Mesenchymal stem cell (in vitro differentiated cells and primary cell): ENCODE data around the gene LRRC43.

Experiments
- DNase-seq: peaks from one replicate; pipeline ENCODE4 v3.0.0-alpha.2; 2013
- H2AFZ ChIP-seq: one replicate; pipeline ENCODE4 v1.6.1; 2013; ENCODE audit warnings: low read depth, mild to moderate bottlenecking, control low read depth, inconsistent platforms, low read length, moderate library complexity
- H2AK5ac ChIP-seq: 2 replicates; pipeline ENCODE4 v1.6.1; 2013; ENCODE audit warnings: low read length, moderate library complexity, mild to moderate bottlenecking, inconsistent platforms; ENCODE audit not compliant: severe bottlenecking
- H2BK120ac ChIP-seq: one replicate; pipeline ENCODE4 v1.6.1; 2013; ENCODE audit warnings: low read depth, mild to moderate bottlenecking, inconsistent platforms, low read length, moderate library complexity
- H2BK12ac ChIP-seq, 2 experiments: one replicate each; pipeline ENCODE4 v1.6.1; 2013; ENCODE audit warnings: inconsistent platforms in 2 of 2, low read length in 2 of 2, mild to moderate bottlenecking in 2 of 2, moderate library complexity in 2 of 2, control low read depth in 1 of 2
- H2BK15ac ChIP-seq: one replicate; pipeline ENCODE4 v1.6.1; 2013; ENCODE audit warnings: mild to moderate bottlenecking, low read depth, inconsistent platforms; ENCODE audit not compliant: poor library complexity, severe bottlenecking
- H2BK5ac ChIP-seq: 2 replicates; pipeline ENCODE4 v1.6.1; 2013; ENCODE audit warnings: low read depth, mild to moderate bottlenecking, low read length, control low read depth, inconsistent platforms; ENCODE audit not compliant: poor library complexity, severe bottlenecking
- H3K14ac ChIP-seq, 2 experiments: one replicate each; pipeline ENCODE4 v1.6.1; 2013; ENCODE audit warnings: inconsistent platforms in 2 of 2, low read length in 2 of 2, control low read depth in 1 of 2, mild to moderate bottlenecking in 1 of 2, moderate library complexity in 1 of 2
- H3K18ac ChIP-seq, 2 experiments: one replicate each; pipeline ENCODE4 v1.6.1; 2013; ENCODE audit warnings: inconsistent platforms in 2 of 2, low read length in 2 of 2, control low read depth in 1 of 2, low read depth in 1 of 2, mild to moderate bottlenecking in 1 of 2
- H3K23ac ChIP-seq, 2 experiments: one replicate each; pipeline ENCODE4 v1.6.1; 2013; ENCODE audit warnings: inconsistent platforms in 2 of 2, low read length in 2 of 2, mild to moderate bottlenecking in 2 of 2, moderate library complexity in 2 of 2, control low read depth in 1 of 2
- H3K27ac ChIP-seq: 2 replicates; pipeline ENCODE4 v1.5.1; 2013; ENCODE audit warnings: mild to moderate bottlenecking, moderate library complexity, low read length, control low read depth, inconsistent platforms; ENCODE audit not compliant: poor library complexity, severe bottlenecking
- H3K27me3 ChIP-seq, 2 experiments: 2 replicates each; pipeline versions ENCODE4 v1.6.1 to v1.7.0; 2013; ENCODE audit warnings: low read length in 2 of 2, mild to moderate bottlenecking in 2 of 2, moderate library complexity in 2 of 2, control low read depth in 1 of 2, inconsistent platforms in 1 of 2; ENCODE audit not compliant: control insufficient read depth in 1 of 2, insufficient read depth in 1 of 2
- H3K36me3 ChIP-seq, 2 experiments: 2 replicates each; pipeline versions ENCODE4 v1.6.1 to v1.7.0; 2013; ENCODE audit warnings: low read length in 2 of 2, control low read depth in 1 of 2, inconsistent platforms in 1 of 2, low read depth in 1 of 2, mild to moderate bottlenecking in 1 of 2; ENCODE audit not compliant: insufficient read depth in 2 of 2, control insufficient read depth in 1 of 2
- H3K4ac ChIP-seq, 2 experiments: one replicate each; pipeline ENCODE4 v1.6.1; 2013; ENCODE audit warnings: inconsistent platforms in 2 of 2, low read length in 2 of 2, mild to moderate bottlenecking in 2 of 2, moderate library complexity in 2 of 2, control low read depth in 1 of 2, low read depth in 1 of 2
- H3K4me1 ChIP-seq: 2 replicates; pipeline ENCODE4 v1.6.1; 2013; ENCODE audit warnings: low read depth, low read length, control low read depth; ENCODE audit not compliant: control insufficient read depth, insufficient read depth
- H3K4me2 ChIP-seq: 2 replicates; pipeline ENCODE4 v1.6.1; 2013; ENCODE audit warnings: low read length, mild to moderate bottlenecking, inconsistent platforms; ENCODE audit not compliant: poor library complexity, severe bottlenecking
- H3K4me3 ChIP-seq, 2 experiments: 2 replicates each; pipeline versions ENCODE4 v1.5.1 to v1.7.0; 2013; ENCODE audit warnings: low read length in 2 of 2, mild to moderate bottlenecking in 2 of 2, control low read depth in 1 of 2, low read depth in 1 of 2; ENCODE audit not compliant: insufficient read depth in 1 of 2
- H3K79me1 ChIP-seq: replicated peaks from 2 replicates; pipeline ENCODE4 v1.6.1; 2013; ENCODE audit warnings: mild to moderate bottlenecking, control low read depth, low read length, inconsistent platforms; ENCODE audit not compliant: poor library complexity, severe bottlenecking
- H3K9ac ChIP-seq: 2 replicates; pipeline ENCODE4 v1.7.0; 2013; ENCODE audit warnings: mild to moderate bottlenecking, low read length, moderate library complexity
- H3K9me3 ChIP-seq: 2 replicates; pipeline ENCODE4 v1.7.0; 2013; ENCODE audit warnings: mild to moderate bottlenecking, low read length; ENCODE audit not compliant: control insufficient read depth
- H4K8ac ChIP-seq: one replicate; pipeline ENCODE4 v1.6.1; 2013; ENCODE audit warnings: inconsistent platforms, mild to moderate bottlenecking, low read length, moderate library complexity
- H4K91ac ChIP-seq: one replicate; pipeline ENCODE4 v1.6.1; 2013; ENCODE audit warnings: mild to moderate bottlenecking, low read length, inconsistent platforms
- WGBS: methylation state at CpG from one replicate; pipeline ENCODE4 v1.1.7; 2013; ENCODE audit warnings: mixed read lengths; 5-methylcytosine and 5-hydroxymethylcytosine counted together

LRRC43 gene

DNA sequence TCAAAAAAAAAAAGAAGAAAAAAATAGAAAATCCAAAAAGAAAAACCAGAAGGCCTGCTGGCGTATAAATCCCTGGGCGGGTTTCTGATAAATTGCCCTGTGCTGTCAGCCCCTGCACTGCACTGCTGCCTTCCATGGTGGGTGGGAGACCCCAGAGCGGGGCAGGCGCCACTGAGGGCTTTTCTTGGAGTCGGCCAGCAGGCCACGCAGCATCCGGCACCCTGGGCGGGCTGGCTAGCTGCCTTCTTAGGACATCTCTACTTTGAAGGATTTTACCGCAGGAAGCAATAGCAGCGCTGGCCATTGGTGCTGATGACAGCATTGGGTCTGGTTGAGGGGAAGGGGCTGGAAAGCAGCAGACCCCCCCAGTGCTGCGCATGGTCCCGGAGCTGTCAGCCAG lies 38.0 kb upstream of the LRRC43 start:
- Histone ChIP-seq H4K8ac (no peak overlapping the region), H3K27ac (no peak overlapping the region), H3K9me3 (no peaks in the 10 kb centered on the region), H3K79me1 (peaks cover 2% of the 10 kb centered on the region), H3K4me1 (no peaks in the 10 kb centered on the region), H2AFZ (no peak overlapping the region), H2BK12ac (no peak overlapping the region), H3K4me3 (no peak overlapping the region), H2BK15ac (no peak overlapping the region), H2BK120ac (no peak overlapping the region), H2BK5ac (no peak overlapping the region), H3K4ac (no peak overlapping the region), H2AK5ac (no peak overlapping the region), H3K27me3 (no peaks in the 10 kb centered on the region), H3K36me3 (peaks cover 38 to 50% of the 10 kb centered on the region in 2 experiments), H3K4me2 (no peak overlapping the region), H3K9ac (no peak overlapping the region), H3K23ac (no peak overlapping the region), H3K14ac (no peak overlapping the region), H3K18ac (no peak overlapping the region), H4K91ac (no peak overlapping the region)
- DNase-seq = no peak
- WGBS = 96% methylated on average over 12 of the region's 12 CpGs

DNA sequence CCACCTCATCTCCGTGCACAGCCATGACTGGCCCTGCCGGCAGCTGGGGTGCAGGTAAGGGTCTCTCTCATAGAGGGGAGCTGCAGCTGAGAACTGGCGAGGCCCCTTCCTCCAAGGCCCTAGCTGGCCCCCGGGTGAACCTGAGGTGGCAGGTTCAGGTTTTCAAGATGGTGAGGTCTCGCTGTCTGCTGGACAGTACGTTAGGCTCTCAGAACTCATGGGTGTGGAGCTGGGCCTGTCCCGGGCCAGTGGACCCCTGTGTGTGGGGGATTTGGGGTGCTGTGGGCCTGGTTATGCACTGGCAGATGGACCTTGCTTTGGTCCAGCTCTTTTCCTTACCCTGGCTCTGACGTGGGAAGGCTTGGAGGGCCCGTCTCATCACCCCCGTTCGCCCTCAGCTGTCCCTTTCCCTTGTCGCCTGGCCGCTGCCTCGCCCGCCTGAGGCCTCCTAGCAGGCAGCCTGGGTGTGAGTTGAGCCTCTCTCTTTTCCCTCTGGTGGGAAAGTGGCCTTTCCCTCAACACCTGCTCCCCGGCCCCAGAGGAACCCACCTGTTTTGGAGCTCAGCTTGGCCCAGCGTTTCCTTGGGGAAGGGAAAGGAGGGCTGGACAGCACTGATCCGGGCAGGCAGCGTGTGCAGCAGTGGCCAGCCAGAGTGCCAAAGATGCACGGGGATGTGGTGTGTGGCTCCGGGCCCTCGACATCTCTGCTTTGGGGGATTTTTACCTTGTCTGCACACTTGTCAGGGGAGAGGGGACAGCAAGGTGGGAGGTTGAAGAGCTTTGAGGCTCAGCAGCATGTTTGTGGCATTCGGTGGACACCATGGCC lies 37.2 kb upstream of the LRRC43 start:
- H4K8ac ChIP-seq = no peak overlapping the region
- no peak for DNase-seq
- H2BK12ac ChIP-seq = no peak overlapping the region
- WGBS = 97% methylated on average over 22 of the region's 23 CpGs
- no peak overlapping the region for H3K18ac ChIP-seq
- H2AFZ ChIP-seq = no peak overlapping the region
- H2BK120ac ChIP-seq = no peak overlapping the region
- peaks cover 2% of the 10 kb centered on the region for H3K79me1 ChIP-seq
- no peaks in the 10 kb centered on the region for H3K9me3 ChIP-seq
- H3K23ac ChIP-seq = no peak overlapping the region
- H3K9ac ChIP-seq = no peak overlapping the region
- no peaks in the 10 kb centered on the region for H3K4me1 ChIP-seq
- no peak overlapping the region for H3K27ac ChIP-seq
- H3K4me3 ChIP-seq = no peak overlapping the region
- peaks cover 0 to 3% of the 10 kb centered on the region in 2 experiments for H3K27me3 ChIP-seq
- no peak overlapping the region for H2AK5ac ChIP-seq
- H3K4ac ChIP-seq = no peak overlapping the region
- no peak overlapping the region for H3K14ac ChIP-seq
- H3K36me3 ChIP-seq = peaks cover 33 to 47% of the 10 kb centered on the region in 2 experiments
- H3K4me2 ChIP-seq = no peak overlapping the region
- no peak overlapping the region for H2BK15ac ChIP-seq
- H2BK5ac ChIP-seq = no peak overlapping the region
- no peak overlapping the region for H4K91ac ChIP-seq

DNA sequence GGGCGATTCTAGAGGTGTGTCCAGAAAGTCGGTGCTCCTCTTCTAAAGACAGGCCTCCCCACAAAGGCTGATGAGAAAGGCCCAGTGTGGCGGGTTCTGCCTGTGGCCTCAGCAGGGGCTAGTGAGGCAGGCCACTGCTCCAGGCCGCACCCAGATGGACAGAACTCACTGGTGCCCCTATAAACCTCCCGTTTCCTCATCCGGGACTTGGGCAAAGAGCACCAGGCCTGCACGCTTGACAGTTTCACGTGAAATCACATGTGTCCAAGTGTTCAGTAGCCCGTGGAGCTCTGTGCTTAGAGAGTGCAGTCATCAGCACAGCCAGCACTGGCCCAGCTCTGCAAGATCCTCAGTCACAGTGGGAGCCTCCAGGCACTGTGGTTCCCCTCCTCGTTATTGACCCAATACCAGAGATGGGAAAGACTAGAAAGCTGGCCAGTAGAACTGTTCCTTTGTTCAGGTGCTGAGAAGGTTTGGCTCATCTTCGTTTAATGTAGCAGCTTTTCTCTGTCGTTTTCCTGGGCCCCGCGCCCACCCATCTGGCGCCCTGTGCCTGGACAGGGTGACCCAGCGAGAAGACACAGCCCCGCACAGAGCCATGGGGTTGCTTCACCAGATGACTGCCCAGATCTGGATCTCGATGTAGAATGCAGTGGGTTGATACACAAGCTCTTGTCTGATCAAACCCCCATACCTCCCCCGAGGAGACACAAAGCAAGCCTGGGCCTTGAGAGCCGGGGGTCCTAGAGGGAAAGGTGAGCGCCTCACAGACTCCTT lies 35.2 kb upstream of the LRRC43 start:
- Histone ChIP-seq H3K4ac (no peak overlapping the region), H3K14ac (no peak overlapping the region), H3K79me1 (peaks cover 2% of the 10 kb centered on the region), H3K9me3 (no peaks in the 10 kb centered on the region), H2BK12ac (no peak overlapping the region), H3K27me3 (peaks cover under 1 to 10% of the 10 kb centered on the region in 2 experiments), H3K36me3 (peaks cover 13 to 28% of the 10 kb centered on the region in 2 experiments), H3K18ac (no peak overlapping the region), H3K27ac (no peak overlapping the region), H2BK15ac (no peak overlapping the region), H3K23ac (no peak overlapping the region), H3K4me3 (no peak overlapping the region), H3K9ac (no peak overlapping the region), H3K4me1 (no peaks in the 10 kb centered on the region), H2BK5ac (no peak overlapping the region), H3K4me2 (no peak overlapping the region), H2BK120ac (no peak overlapping the region), H4K8ac (no peak overlapping the region), H4K91ac (no peak overlapping the region), H2AFZ (no peak overlapping the region), H2AK5ac (no peak overlapping the region)
- no peak for DNase-seq
- WGBS = 92% methylated on average over 21 of the region's 21 CpGs

DNA sequence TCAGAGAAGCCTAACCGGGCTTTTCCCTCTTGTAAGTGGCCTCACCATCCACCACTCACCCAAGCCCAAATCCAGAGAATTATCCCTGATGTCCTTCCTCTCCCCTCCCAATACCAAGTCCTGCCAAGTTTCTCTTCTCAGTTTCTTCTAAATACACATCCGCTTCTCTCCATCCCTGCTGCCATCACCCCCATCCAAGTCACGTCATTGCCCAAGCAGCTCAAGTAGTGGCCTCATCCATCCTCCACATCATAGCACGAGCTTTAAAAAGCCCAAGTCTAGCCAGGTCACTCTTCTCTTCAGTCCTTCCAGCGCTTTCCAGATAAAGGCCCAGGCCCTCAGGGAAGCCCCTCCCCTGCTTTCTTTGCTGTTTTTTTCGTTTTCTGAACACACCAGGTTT lies 34.3 kb upstream of the LRRC43 start:
- H2BK12ac ChIP-seq = no peak overlapping the region
- no peak overlapping the region for H2BK15ac ChIP-seq
- no peak overlapping the region for H4K91ac ChIP-seq
- no peak overlapping the region for H3K27ac ChIP-seq
- H3K27me3 ChIP-seq = peaks cover 6 to 19% of the 10 kb centered on the region in 2 experiments
- H2AFZ ChIP-seq = no peak overlapping the region
- H3K4me3 ChIP-seq = no peak overlapping the region
- H3K18ac ChIP-seq = no peak overlapping the region
- H3K9ac ChIP-seq = no peak overlapping the region
- H3K4ac ChIP-seq = no peak overlapping the region
- no peaks in the 10 kb centered on the region for H3K9me3 ChIP-seq
- WGBS = 77% methylated on average over 6 of the region's 6 CpGs
- no peaks in the 10 kb centered on the region for H3K4me1 ChIP-seq
- H3K4me2 ChIP-seq = no peak overlapping the region
- H4K8ac ChIP-seq = no peak overlapping the region
- no peak overlapping the region for H3K23ac ChIP-seq
- no peak overlapping the region for H2AK5ac ChIP-seq
- no peak for DNase-seq
- no peak overlapping the region for H3K14ac ChIP-seq
- no peak overlapping the region for H2BK5ac ChIP-seq
- H3K79me1 ChIP-seq = no peaks in the 10 kb centered on the region
- H2BK120ac ChIP-seq = no peak overlapping the region
- peaks cover 4 to 19% of the 10 kb centered on the region in 2 experiments for H3K36me3 ChIP-seq
